AG04449 (cell line): Measurements from ENCODE around the gene PABPN1.

Experiments
- CTCF ChIA-PET: fragments of 350-600 bp; formaldehyde crosslinking; extraction: SDS; loops from one replicate; lab custom pipeline; 2021; ENCODE audit warnings: antibody characterized with exemption; lab: Yijun Ruan, JAX
- POLR2A ChIA-PET: fragments of 400-600, 350-600 bp; formaldehyde crosslinking; extraction: SDS; loops from one replicate; lab custom pipeline; 2020; ENCODE audit warnings: antibody characterized with exemption, inconsistent platforms; lab: Yijun Ruan, JAX
- DNase-seq: peaks from one replicate; pipeline ENCODE4 v3.0.0-alpha.2; 2010; ENCODE audit warnings: low read depth, low spot score
- H3K4me3 ChIP-seq: 2 replicates; pipeline ENCODE4 v1.5.1; 2011; ENCODE audit warnings: low read depth, mild to moderate bottlenecking, control low read depth, low read length
- CTCF ChIP-seq: IDR thresholded peaks from one replicate; pipeline ENCODE4 v1.5.1; 2011; ENCODE audit warnings: mild to moderate bottlenecking, moderate library complexity, low read length, control low read depth, inconsistent platforms; ENCODE audit not compliant: insufficient read depth; ENCODE audit errors: missing control alignments

Gene PABPN1

GRCh38 chr14:23372509-23372908, 51.3 kb downstream of the PABPN1 start, which contains the start of gene IL25:
IL25 (plus strand) TSS chr14:23372809.
- DNase-seq: no peak
- H3K4me3 ChIP-seq: no peak within 1 kb of the TSS
- ChIA-PET CTCF (interaction anchor here (0.8 to 3.3 kb wide), 2 partner anchors 8 to 43 kb away, joined by 3 to 14 read pairs; no protein-coding TSS in a partner anchor), POLR2A (no interaction called here)
- no peak for TF ChIP-seq CTCF

- POLR2A ChIA-PET: no interaction called here
- CTCF ChIA-PET: interaction anchor here (10.9 kb wide), 1 partner anchor 45 kb away, joined by 303 read pairs; the partner anchor contains the start of gene PABPN1
- no peak overlapping the region for H3K4me3 ChIP-seq
- no peak for DNase-seq
- TF ChIP-seq CTCF: no peak
Measured at GRCh38 chr14:23373041-23373440, 51.8 kb downstream of the PABPN1 start.
